Prostate gland (tissue), 2 donors: Measurements from ENCODE around the gene MEPCE. TPM values are rescaled to one million over a fixed set of nuclear protein-coding genes. Genes with fewer than 3 reads are reported as not detected.

Experiments used
- DNase-seq: peaks from one replicate; pipeline ENCODE4 v3.0.0-alpha.2; 2019; ENCODE audit warnings: low spot score
- H3K27ac ChIP-seq, 2 donors: fragments of 200-600 bp; sonication (generic); 2 replicates each; pipeline ENCODE4 v1.5.1; 2017 to 2019
- H3K27me3 ChIP-seq: fragments of 200-600 bp; sonication (generic); replicated peaks from 2 replicates; pipeline ENCODE4 v1.5.1; 2019; ENCODE audit not compliant: insufficient read depth
- H3K36me3 ChIP-seq, 2 donors: fragments of 200-600 bp; sonication (generic); 1 replicate in 1 of 2; 2 replicates in 1 of 2; pipeline versions ENCODE4 v1.5.1 to v1.8.1; 2017 to 2019
- H3K4me1 ChIP-seq: fragments of 200-600 bp; sonication (generic); replicated peaks from 2 replicates; pipeline ENCODE4 v1.5.1; 2019
- H3K4me3 ChIP-seq, 2 donors: fragments of 200-600 bp; sonication (generic); 2 replicates each; pipeline ENCODE4 v1.5.1; 2017 to 2019
- H3K9me3 ChIP-seq: fragments of 200-600 bp; sonication (generic); 2 replicates; pipeline ENCODE4 v1.5.1; 2017
- CTCF ChIP-seq, 4 experiments: fragments of 200-600 bp in 2 of 4; fragments of 450-650 bp in 2 of 4; sonication (generic) in 2 of 4; IDR thresholded peaks; 1 replicate in 3 of 4; 2 replicates in 1 of 4; pipeline ENCODE4 v1.5.1; 2016 to 2019; ENCODE audit warnings: antibody characterized with exemption in 4 of 4, mild to moderate bottlenecking in 2 of 4, moderate library complexity in 2 of 4
- POLR2A ChIP-seq: fragments of 450-650 bp; IDR thresholded peaks from one replicate; pipeline ENCODE4 v1.6.1; 2016; ENCODE audit warnings: antibody characterized with exemption, mild to moderate bottlenecking
- POLR2AphosphoS5 ChIP-seq: sonication (generic); formaldehyde crosslinking; IDR thresholded peaks from one replicate; pipeline ENCODE4 v1.6.1; 2017; ENCODE audit warnings: antibody characterized with exemption
- WGBS: methylation state at CpG from one replicate; pipeline ENCODE4 v1.1.5; 2018; 5-methylcytosine and 5-hydroxymethylcytosine counted together
- intact Hi-C: fragments of 100-400 bp; cut with DNase I; formaldehyde crosslinking; loops from one replicate; pipeline ENCODE4 v1.14.2; 2022
- total RNA-seq, 2 donors: library from RNA; depleted of rRNA; stranded (reverse); fragments of >200 nt; gene quantifications; one replicate each; pipeline ENCODE4 v1.1.0, GENCODE V29; 2016

MEPCE gene
- total RNA-seq, 2 donors from 2014 or later = 24.2 to 62.8 TPM

- no peaks in the 10 kb centered on the region for H3K36me3 ChIP-seq
- H3K27ac ChIP-seq = no peak overlapping the region
- TF ChIP-seq CTCF (IDR thresholded peaks at IDR 0.05) = no peak
- no peak for TF ChIP-seq POLR2A
- no peak for TF ChIP-seq POLR2AphosphoS5
- no peaks in the 10 kb centered on the region for H3K4me1 ChIP-seq
- no peak overlapping the region for H3K4me3 ChIP-seq
- WGBS = 92% methylated on average over 6 of the region's 6 CpGs
- intact Hi-C loops = no loop called here
- H3K27me3 ChIP-seq = no peaks in the 10 kb centered on the region
- no peak for DNase-seq
- H3K9me3 ChIP-seq = no peaks in the 10 kb centered on the region
These were observed 27.4 kb downstream of the MEPCE start for GRCh38 chr7:100457033-100457432.

GRCh38 chr7:100464210-100464660 lies 34.6 kb downstream of the MEPCE start, which contains the start of gene SPACDR:
Gene SPACDR (minus strand): TSS chr7:100464260. CDS start chr7:100464025, 235 bp downstream.
- H3K9me3 ChIP-seq = no peaks in the 10 kb centered on the region
- H3K4me3 ChIP-seq = no peak within 1 kb of the TSS
- TF ChIP-seq POLR2AphosphoS5 = no peak
- TF ChIP-seq POLR2A = no peak
- no peak for TF ChIP-seq CTCF (IDR thresholded peaks at IDR 0.05)
- no peaks in the 10 kb centered on the region for H3K27me3 ChIP-seq
- no peaks in the 10 kb centered on the region for H3K36me3 ChIP-seq
- intact Hi-C loops = no loop called here
- no peak within 1 kb of the TSS for H3K27ac ChIP-seq
- 82% methylated on average over 7 of the region's 7 CpGs for WGBS
- DNase-seq = no peak
- peaks cover 5% of the 10 kb centered on the region for H3K4me1 ChIP-seq

DNA sequence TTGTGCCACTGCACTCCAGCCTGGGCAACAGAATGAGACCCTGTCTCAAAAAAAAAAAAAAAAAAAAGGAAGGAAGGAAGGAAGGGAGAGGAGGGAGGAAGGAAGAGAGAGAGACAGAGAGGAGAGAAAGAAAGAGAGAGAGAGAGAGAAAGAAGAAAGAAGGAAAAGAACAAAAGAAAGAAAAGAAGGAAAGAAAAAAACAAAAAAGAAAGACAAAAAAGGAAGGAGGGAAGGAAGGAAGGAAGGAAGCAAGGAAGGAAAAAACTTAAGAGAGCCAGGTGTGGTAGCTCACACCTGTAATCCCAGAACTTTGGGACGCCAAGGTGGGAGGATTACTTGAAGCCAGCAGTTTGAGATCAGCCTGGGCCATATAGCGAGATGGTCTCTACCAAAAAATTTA lies 35.2 kb downstream of the MEPCE start:
- Histone ChIP-seq H3K36me3 (no peaks in the 10 kb centered on the region), H3K27ac (no peak overlapping the region), H3K4me1 (peaks cover 9% of the 10 kb centered on the region), H3K4me3 (no peak overlapping the region), H3K27me3 (no peaks in the 10 kb centered on the region), H3K9me3 (no peaks in the 10 kb centered on the region)
- intact Hi-C loops = loop anchor here (5.0 kb wide), 1 partner anchor 228 kb away; the partner anchor contains the start of gene GIGYF1
- TF ChIP-seq POLR2A = no peak
- TF ChIP-seq POLR2AphosphoS5 = no peak
- TF ChIP-seq CTCF (IDR thresholded peaks at IDR 0.05) = no peak
- DNase-seq = no peak
- 94% methylated on average over 2 of the region's 2 CpGs for WGBS

DNA sequence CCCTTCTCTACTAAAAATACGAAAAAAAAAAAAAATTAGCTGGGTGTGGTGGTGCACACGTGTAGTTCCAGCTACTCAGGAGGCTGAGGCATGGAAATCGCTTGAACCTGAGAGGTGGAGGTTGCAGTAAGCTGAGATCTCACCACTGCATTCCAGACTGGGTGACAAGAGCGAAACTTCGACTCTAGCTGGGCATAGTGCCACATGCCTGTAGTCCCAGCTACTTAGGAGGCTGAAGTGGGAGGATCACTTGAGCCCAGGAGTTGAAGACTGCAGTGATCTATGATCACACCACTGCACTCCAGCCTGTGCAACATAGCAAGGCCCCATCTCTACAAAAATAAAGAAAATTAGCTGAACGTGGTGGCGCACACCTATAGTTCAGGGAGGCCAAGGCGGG lies 35.7 kb downstream of the MEPCE start:
- 68% methylated on average over 8 of the region's 8 CpGs for WGBS
- TF ChIP-seq POLR2AphosphoS5 (no peak), POLR2A (no peak), CTCF (IDR thresholded peaks at IDR 0.05) (no peak)
- peaks cover 9% of the 10 kb centered on the region for H3K4me1 ChIP-seq
- no peak for DNase-seq
- no peaks in the 10 kb centered on the region for H3K36me3 ChIP-seq
- H3K9me3 ChIP-seq = no peaks in the 10 kb centered on the region
- H3K4me3 ChIP-seq = no peak overlapping the region
- H3K27me3 ChIP-seq = no peaks in the 10 kb centered on the region
- intact Hi-C loops = loop anchor here (5.0 kb wide), 1 partner anchor 227 kb away; the partner anchor contains the start of gene GIGYF1
- H3K27ac ChIP-seq = peak overlapping the region; percentile 75 to 79

DNA sequence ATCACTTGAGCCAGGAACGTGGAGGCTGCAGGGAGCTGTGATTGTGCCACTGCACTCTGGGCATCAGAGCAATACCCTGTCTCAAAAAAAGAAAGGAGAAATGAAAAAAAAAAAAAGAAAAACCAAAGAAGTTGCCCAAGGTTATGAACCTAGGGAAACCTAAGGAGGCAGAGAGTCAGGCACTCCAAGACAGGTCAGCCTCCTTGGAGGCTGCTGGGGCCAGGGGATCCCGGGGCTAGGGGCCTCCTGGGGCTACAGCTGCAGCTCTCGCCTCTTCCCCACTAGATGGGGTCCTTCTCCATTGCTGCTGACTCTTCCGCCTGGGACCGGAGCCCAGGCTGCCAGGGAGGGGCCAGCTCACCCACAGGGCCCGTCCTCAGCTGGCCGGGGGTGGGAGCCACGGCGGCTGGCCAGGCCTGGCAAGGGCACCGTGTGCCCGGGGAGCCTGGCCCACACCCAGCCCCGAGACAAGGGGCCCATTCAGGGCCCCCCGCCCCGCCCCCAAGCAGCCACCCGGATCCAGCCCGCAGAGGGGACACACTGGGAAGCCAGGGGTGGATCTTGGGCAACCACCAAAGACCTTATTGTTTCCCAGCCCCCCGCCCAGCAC lies 36.2 kb downstream of the MEPCE start:
- intact Hi-C loops = loop anchor here (2.0 to 5.0 kb wide), 2 partner anchors 95 to 226 kb away; partner anchors contain the start of gene GIGYF1
- TF ChIP-seq POLR2AphosphoS5 = peak; percentile 87
- no peak for TF ChIP-seq POLR2A
- peak in 3 of 4 experiments; percentile 80 to 81 (median 80) for TF ChIP-seq CTCF (IDR thresholded peaks at IDR 0.05)

More for the DNA sequence above, 36.2 kb downstream of the MEPCE start:
- Histone ChIP-seq H3K36me3 (no peaks in the 10 kb centered on the region), H3K4me3 (no peak overlapping the region), H3K27ac (peak overlapping the region; percentile 75 to 79), H3K27me3 (no peaks in the 10 kb centered on the region), H3K9me3 (no peaks in the 10 kb centered on the region), H3K4me1 (peaks cover 9% of the 10 kb centered on the region)
- peak; percentile 84 for DNase-seq
- 5% methylated on average over 14 of the region's 17 CpGs for WGBS
